Fibroblast of pulmonary artery (primary cell): ENCODE data around the gene MCTS1.

Experiments
- DNase-seq: peaks from one replicate; pipeline ENCODE4 v3.0.0-alpha.2; 2010; ENCODE audit warnings: low read depth
- H3K4me3 ChIP-seq: replicated peaks from 2 replicates; pipeline ENCODE4 v1.5.1; 2011; ENCODE audit warnings: low read depth, mild to moderate bottlenecking, control low read depth, low read length, moderate library complexity
- TF ChIP-seq, protein P1 (sequence below): IDR thresholded peaks from 2 replicates; pipeline ENCODE4 v1.5.1; 2011; ENCODE audit warnings: mild to moderate bottlenecking, control low read depth, low read length, inconsistent platforms; ENCODE audit errors: missing control alignments

MCTS1 gene

GRCh38 chrX:120575379-120576114, 28.4 kb upstream of the MCTS1 start:
- DNase-seq, result no peak
- no peak overlapping the region for H3K4me3 ChIP-seq
- TF ChIP-seq, protein P1, sequence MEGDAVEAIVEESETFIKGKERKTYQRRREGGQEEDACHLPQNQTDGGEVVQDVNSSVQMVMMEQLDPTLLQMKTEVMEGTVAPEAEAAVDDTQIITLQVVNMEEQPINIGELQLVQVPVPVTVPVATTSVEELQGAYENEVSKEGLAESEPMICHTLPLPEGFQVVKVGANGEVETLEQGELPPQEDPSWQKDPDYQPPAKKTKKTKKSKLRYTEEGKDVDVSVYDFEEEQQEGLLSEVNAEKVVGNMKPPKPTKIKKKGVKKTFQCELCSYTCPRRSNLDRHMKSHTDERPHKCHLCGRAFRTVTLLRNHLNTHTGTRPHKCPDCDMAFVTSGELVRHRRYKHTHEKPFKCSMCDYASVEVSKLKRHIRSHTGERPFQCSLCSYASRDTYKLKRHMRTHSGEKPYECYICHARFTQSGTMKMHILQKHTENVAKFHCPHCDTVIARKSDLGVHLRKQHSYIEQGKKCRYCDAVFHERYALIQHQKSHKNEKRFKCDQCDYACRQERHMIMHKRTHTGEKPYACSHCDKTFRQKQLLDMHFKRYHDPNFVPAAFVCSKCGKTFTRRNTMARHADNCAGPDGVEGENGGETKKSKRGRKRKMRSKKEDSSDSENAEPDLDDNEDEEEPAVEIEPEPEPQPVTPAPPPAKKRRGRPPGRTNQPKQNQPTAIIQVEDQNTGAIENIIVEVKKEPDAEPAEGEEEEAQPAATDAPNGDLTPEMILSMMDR, result no peak

GRCh38 chrX:120585702-120586101, 18.2 kb upstream of the MCTS1 start:
- TF ChIP-seq, protein P1, result no peak
- DNase-seq, result no peak
- H3K4me3 ChIP-seq, result no peak overlapping the region

DNA sequence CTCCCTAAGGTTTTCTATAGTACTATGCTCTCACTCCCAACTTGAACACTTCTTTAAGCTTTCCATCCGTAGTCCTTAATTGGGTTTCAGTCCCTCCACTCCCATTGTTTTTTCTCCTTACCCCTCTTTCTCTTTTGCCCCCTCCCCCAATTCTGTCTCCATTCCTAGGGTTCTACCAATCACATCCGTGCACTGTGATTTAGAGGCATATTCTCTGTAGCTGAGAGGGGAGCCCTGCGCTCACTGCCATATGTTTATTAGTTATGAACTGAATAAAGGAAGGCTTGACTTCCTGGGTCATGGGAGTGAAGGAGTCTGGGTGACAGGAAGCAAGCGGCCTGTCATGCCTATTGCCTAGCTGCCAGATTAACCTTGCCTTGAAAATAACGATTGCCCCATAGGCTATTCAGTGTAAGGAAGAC, 471 bp downstream of the MCTS1 start:
- TF ChIP-seq, protein P1, result no peak
- peak; percentile 71 for DNase-seq
- peak overlapping the region; percentile 69 for H3K4me3 ChIP-seq

- DNase-seq, result no peak
- TF ChIP-seq, protein P1, result no peak
- H3K4me3 ChIP-seq, result no peak overlapping the region
These were observed 8.2 kb downstream of the MCTS1 start for GRCh38 chrX:120612086-120612485.

DNA sequence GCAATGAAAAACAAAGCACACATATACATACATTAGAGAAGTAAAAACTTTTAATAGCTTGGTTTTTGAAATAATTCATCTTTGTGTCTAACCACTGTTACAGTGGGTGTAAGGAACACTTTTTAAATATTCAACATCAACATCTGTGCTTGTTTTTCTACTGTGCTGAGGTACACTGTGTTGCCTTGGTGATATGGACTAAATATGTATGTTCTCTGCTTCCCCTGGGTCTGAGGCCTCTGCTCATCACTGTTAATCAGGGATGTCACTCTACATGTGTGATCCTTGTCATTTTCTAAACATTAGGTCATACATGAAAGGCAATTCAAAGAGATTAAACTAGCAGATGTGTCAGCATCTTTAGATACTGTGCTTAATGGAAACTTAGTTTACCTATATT, 10.9 kb downstream of the MCTS1 start:
- TF ChIP-seq, protein P1, result no peak
- H3K4me3 ChIP-seq, result no peak overlapping the region
- no peak for DNase-seq

DNA sequence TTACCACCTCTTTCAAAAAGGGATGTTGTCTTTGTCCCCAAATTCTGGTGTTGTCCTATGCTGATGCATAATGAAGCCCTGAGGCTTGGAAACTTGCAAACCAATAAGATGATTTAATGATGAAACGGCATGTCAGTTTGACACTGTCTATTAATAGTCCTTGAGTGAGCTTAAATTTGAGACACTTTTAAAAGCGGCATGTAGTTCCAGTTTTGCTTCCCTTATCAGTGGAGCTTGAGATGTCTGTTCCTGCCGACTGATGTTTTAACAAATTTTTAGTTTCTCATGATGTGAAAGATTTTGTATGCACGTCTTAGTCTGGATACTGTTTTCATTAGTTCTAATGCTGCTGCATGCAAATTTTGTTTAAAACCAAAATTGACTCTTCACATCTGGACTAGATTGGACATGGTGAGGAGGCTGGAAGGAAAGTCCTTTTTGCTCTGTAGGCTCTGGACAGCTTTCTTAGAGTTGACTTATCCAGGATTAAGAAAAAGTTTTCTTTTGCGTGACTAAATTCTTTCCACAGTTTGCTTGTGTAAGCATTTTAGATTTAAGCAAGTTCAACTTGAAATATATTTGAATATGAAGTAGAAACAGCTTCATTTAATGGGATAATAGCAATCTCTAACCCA, 14.2 kb downstream of the MCTS1 start:
- TF ChIP-seq, protein P1, result no peak
- no peak overlapping the region for H3K4me3 ChIP-seq
- DNase-seq, result no peak
